Heart left ventricle (tissue), 13 donors: ENCODE measurements around the gene RGMB.

Source experiments
- POLR2A ChIP-seq, 2 donors: fragments of 450-650 bp; IDR thresholded peaks; one replicate each; pipeline ENCODE4 v1.6.1; 2017; ENCODE audit warnings: antibody characterized with exemption in 2 of 2, mild to moderate bottlenecking in 2 of 2, moderate library complexity in 2 of 2
- TF ChIP-seq, protein P1 (sequence below), 12 donors: fragments of 200-600 bp; sonication (generic) in 4 of 12; IDR thresholded peaks; one replicate each; pipeline versions ENCODE4 v1.5.0 to v1.8.0; 2018 to 2022; ENCODE audit warnings: antibody characterized with exemption in 12 of 12, mild to moderate bottlenecking in 5 of 12
- donor health status: ischemic (EF 13 %, LVEDD 7.1; RV severe dilation, severe dysfunction).
- donor health status: DM: no; HTN: yes; CAD: no.
- donor health status: DM: no; HTN: no; CAD: no.
- donor health status: ischemic (EF 25% LVEDD 6.9; RV normal size, moderate dysfunction).
- donor health status: ischemic (EF 25% LVEDD 5.7; RV mildly dilated, moderate dysfunction).
- donor health status: ischemic (EF 35%, LVEDD 5.7; RV mildly dilated, moderate dysfunction).
- donor health status: nonischemic (EF 11% LVEDD 7.7; RV severe dilation, severe dysfunction).
- donor health status: DM: yes; HTN: yes; CAD: no.
- donor health status: PGD.
- donor health status: ischemic (EF 29% LVEDD 5.4; RV normal size, mild dysfunction).
- donor health status: nonischemic (EF 23%, LVEDD 6.1; RV moderate dilation, normal function).

DNA sequence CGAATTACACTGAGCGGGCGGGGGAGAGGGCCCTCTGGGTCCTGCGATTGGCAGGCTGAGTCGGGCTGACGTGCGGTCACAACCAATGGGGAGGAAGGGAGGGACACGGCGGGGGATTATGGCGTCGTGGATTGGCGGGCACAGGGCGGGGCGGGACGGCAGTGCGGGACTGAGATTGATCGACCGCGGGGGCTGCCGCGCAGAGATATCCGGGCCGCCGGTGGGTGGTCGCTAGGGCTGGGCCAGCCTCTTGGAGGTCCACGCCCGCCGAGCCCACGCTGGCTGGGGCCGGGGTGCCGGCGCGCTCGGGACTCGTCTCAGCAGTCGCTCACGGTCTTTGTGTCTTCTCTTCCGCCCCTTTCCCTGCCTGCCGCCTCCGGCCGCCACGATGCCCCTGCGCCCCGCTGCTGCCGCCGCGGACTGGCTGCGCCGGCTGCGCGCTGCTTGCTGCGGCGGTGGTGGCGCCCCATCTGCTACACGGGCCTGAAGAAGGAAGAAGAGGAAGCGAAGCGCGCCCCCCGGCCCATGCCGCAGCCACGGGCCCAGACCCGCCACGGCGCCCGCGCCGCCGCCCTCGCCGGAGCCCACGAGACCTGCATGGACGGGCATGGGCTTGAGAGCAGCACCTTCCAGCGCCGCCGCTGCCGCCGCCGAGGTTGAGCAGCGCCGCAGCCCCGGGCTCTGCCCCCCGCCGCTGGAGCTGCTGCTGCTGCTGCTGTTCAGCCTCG is at the start of gene RGMB:
- TF ChIP-seq, protein P1, sequence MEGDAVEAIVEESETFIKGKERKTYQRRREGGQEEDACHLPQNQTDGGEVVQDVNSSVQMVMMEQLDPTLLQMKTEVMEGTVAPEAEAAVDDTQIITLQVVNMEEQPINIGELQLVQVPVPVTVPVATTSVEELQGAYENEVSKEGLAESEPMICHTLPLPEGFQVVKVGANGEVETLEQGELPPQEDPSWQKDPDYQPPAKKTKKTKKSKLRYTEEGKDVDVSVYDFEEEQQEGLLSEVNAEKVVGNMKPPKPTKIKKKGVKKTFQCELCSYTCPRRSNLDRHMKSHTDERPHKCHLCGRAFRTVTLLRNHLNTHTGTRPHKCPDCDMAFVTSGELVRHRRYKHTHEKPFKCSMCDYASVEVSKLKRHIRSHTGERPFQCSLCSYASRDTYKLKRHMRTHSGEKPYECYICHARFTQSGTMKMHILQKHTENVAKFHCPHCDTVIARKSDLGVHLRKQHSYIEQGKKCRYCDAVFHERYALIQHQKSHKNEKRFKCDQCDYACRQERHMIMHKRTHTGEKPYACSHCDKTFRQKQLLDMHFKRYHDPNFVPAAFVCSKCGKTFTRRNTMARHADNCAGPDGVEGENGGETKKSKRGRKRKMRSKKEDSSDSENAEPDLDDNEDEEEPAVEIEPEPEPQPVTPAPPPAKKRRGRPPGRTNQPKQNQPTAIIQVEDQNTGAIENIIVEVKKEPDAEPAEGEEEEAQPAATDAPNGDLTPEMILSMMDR (IDR thresholded peaks at IDR 0.05), result peak in 1 of 12 donors; percentile 10
- TF ChIP-seq POLR2A (IDR thresholded peaks at IDR 0.05), result peak; percentile 68 to 93
